ENCODE measurements around the gene PDE7B. TPM values are rescaled to one million over a fixed set of nuclear protein-coding genes. Genes with fewer than 3 reads are reported as not detected.

Gene PDE7B
- total RNA-seq, 1 experiment from 2014 or later, result not detected

- H3K36me3 Mint-ChIP-seq, result no peaks in the 10 kb centered on the region
- TF ChIP-seq ZNF396 (CRISPR knock-in tag; IDR thresholded peaks at IDR 0.05; ENCODE audit: borderline replicate concordance) (no peak), E2F5 (CRISPR knock-in tag; IDR thresholded peaks at IDR 0.05) (no peak), TCF7 (CRISPR knock-in tag; IDR thresholded peaks at IDR 0.05; ENCODE audit: low read depth) (no peak), ZNF423 (CRISPR knock-in tag; IDR thresholded peaks at IDR 0.05) (no peak), ZNF232 (CRISPR knock-in tag; IDR thresholded peaks at IDR 0.05) (no peak), ZSCAN18 (CRISPR knock-in tag; IDR thresholded peaks at IDR 0.05) (no peak), NR1H2 (CRISPR knock-in tag; IDR thresholded peaks at IDR 0.05) (no peak), TEAD4 (CRISPR knock-in tag; IDR thresholded peaks at IDR 0.05) (no peak), NR3C1 (CRISPR knock-in tag; conservative IDR thresholded peaks at IDR 0.05; ENCODE audit: low read depth) (no peak)
- TF ChIP-seq, protein P1, sequence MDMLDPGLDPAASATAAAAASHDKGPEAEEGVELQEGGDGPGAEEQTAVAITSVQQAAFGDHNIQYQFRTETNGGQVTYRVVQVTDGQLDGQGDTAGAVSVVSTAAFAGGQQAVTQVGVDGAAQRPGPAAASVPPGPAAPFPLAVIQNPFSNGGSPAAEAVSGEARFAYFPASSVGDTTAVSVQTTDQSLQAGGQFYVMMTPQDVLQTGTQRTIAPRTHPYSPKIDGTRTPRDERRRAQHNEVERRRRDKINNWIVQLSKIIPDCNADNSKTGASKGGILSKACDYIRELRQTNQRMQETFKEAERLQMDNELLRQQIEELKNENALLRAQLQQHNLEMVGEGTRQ (CRISPR knock-in tag; IDR thresholded peaks at IDR 0.05), result no peak
- TF ChIP-seq, protein P2, sequence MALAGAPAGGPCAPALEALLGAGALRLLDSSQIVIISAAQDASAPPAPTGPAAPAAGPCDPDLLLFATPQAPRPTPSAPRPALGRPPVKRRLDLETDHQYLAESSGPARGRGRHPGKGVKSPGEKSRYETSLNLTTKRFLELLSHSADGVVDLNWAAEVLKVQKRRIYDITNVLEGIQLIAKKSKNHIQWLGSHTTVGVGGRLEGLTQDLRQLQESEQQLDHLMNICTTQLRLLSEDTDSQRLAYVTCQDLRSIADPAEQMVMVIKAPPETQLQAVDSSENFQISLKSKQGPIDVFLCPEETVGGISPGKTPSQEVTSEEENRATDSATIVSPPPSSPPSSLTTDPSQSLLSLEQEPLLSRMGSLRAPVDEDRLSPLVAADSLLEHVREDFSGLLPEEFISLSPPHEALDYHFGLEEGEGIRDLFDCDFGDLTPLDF (CRISPR knock-in tag; IDR thresholded peaks at IDR 0.05), result no peak
- ATAC-seq (no peak), DNase-seq (ENCODE audit: low spot score) (no peak)
- H3K9me3 Mint-ChIP-seq, result no peaks in the 10 kb centered on the region
- H3K4me1 Mint-ChIP-seq, result no peaks in the 10 kb centered on the region
- no peak overlapping the region for H3K4me3 Mint-ChIP-seq
- CTCF ChIA-PET, result interaction anchor here (1.3 kb wide), 1 partner anchor 151 kb away, joined by 3 read pairs; no protein-coding TSS in a partner anchor
- no peaks in the 10 kb centered on the region for H3K27me3 Mint-ChIP-seq (ENCODE audit: low read depth)
- POLR2A ChIA-PET, result no interaction called here
- H3K27ac Mint-ChIP-seq, result no peak overlapping the region
Observed at GRCh38 chr6:135910790-135911618, 59.5 kb downstream of the PDE7B start.

GRCh38 chr6:135913785-135914184, 62.3 kb downstream of the PDE7B start:
- no peak for ATAC-seq
- Mint-ChIP-seq H3K4me1 (peaks cover 8% of the 10 kb centered on the region), H3K4me3 (no peak overlapping the region), H3K9me3 (peaks cover 9% of the 10 kb centered on the region; the same call in 1 of the 2 replicates), H3K36me3 (no peaks in the 10 kb centered on the region), H3K27me3 (ENCODE audit: low read depth) (no peaks in the 10 kb centered on the region), H3K27ac (no peak overlapping the region)
- no peak for DNase-seq (ENCODE audit: low spot score)
- POLR2A ChIA-PET, result no interaction called here
- CTCF ChIA-PET, result no interaction called here
- TF ChIP-seq ZNF425 (CRISPR knock-in tag; conservative IDR thresholded peaks at IDR 0.05) (no peak), GTF2I (CRISPR knock-in tag; conservative IDR thresholded peaks at IDR 0.05) (no peak), IRF2 (CRISPR knock-in tag; IDR thresholded peaks at IDR 0.05; ENCODE audit: borderline replicate concordance, low read depth) (no peak), ZBTB21 (CRISPR knock-in tag; IDR thresholded peaks at IDR 0.05; ENCODE audit: borderline replicate concordance) (no peak), HMGA2 (CRISPR knock-in tag; IDR thresholded peaks at IDR 0.05) (no peak), STAT6 (CRISPR knock-in tag; conservative IDR thresholded peaks at IDR 0.05; ENCODE audit: low read depth) (no peak), ZNF317 (CRISPR knock-in tag; IDR thresholded peaks at IDR 0.05; ENCODE audit: borderline replicate concordance, low read depth) (no peak), MLX (CRISPR knock-in tag; IDR thresholded peaks at IDR 0.05) (no peak), NFYB (CRISPR knock-in tag; conservative IDR thresholded peaks at IDR 0.05; ENCODE audit: low read depth) (no peak)
- TF ChIP-seq, protein P3, sequence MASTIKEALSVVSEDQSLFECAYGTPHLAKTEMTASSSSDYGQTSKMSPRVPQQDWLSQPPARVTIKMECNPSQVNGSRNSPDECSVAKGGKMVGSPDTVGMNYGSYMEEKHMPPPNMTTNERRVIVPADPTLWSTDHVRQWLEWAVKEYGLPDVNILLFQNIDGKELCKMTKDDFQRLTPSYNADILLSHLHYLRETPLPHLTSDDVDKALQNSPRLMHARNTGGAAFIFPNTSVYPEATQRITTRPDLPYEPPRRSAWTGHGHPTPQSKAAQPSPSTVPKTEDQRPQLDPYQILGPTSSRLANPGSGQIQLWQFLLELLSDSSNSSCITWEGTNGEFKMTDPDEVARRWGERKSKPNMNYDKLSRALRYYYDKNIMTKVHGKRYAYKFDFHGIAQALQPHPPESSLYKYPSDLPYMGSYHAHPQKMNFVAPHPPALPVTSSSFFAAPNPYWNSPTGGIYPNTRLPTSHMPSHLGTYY (CRISPR knock-in tag; IDR thresholded peaks at IDR 0.05), result no peak
- TF ChIP-seq, protein P4, sequence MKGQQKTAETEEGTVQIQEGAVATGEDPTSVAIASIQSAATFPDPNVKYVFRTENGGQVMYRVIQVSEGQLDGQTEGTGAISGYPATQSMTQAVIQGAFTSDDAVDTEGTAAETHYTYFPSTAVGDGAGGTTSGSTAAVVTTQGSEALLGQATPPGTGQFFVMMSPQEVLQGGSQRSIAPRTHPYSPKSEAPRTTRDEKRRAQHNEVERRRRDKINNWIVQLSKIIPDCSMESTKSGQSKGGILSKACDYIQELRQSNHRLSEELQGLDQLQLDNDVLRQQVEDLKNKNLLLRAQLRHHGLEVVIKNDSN (CRISPR knock-in tag; IDR thresholded peaks at IDR 0.05), result no peak

Data from WTC11 (cell line).